Nephron (organoid): ENCODE results near the gene IKBKG.
"Not testable (repeated sequence)": the region's sequence is repeated elsewhere in the genome, so short reads cannot be mapped to it uniquely, and the experiment has no call there.

ENCODE experiments used
- H3K27ac Mint-ChIP-seq, 3 experiments: 2 replicates each; pipeline ENCODE4 v1.8.0; 2020; ENCODE audit warnings: mixed read lengths in 3 of 3, mild to moderate bottlenecking in 2 of 3, moderate library complexity in 1 of 3
- H3K27me3 Mint-ChIP-seq: 2 replicates; pipeline ENCODE4 v1.8.0; 2021; ENCODE audit warnings: low read depth, mild to moderate bottlenecking, moderate library complexity, mixed read lengths
- H3K36me3 Mint-ChIP-seq: 2 replicates; pipeline ENCODE4 v1.8.0; 2020; ENCODE audit warnings: low read depth, mixed read lengths
- H3K4me1 Mint-ChIP-seq: 2 replicates; pipeline ENCODE4 v1.8.0; 2020; ENCODE audit warnings: mixed read lengths
- H3K4me3 Mint-ChIP-seq, 3 experiments: 2 replicates each; pipeline ENCODE4 v1.8.0; 2020; ENCODE audit warnings: mild to moderate bottlenecking in 3 of 3, mixed read lengths in 3 of 3, moderate library complexity in 2 of 3
- H3K9me3 Mint-ChIP-seq: 2 replicates; pipeline ENCODE4 v1.8.0; 2020; ENCODE audit warnings: mixed read lengths
- CTCF ChIP-seq, 3 experiments: fragments of 200-600 bp; sonication (generic); IDR thresholded peaks; one replicate each; pipeline ENCODE4 v1.5.0; 2021; ENCODE audit warnings: antibody characterized with exemption in 3 of 3; ENCODE audit not compliant: unreplicated experiment in 3 of 3

Gene IKBKG

GRCh38 chrX:154602766-154603437 lies 55.5 kb downstream of the IKBKG start:
- H3K27me3 Mint-ChIP-seq = no peaks in the 10 kb centered on the region
- peaks cover 29% of the 10 kb centered on the region for H3K9me3 Mint-ChIP-seq
- no peak overlapping the region for H3K4me3 Mint-ChIP-seq
- no peaks in the 10 kb centered on the region for H3K36me3 Mint-ChIP-seq
- no peak for TF ChIP-seq CTCF (IDR thresholded peaks at IDR 0.05; ENCODE audit: unreplicated experiment in 3 of 3)
- H3K27ac Mint-ChIP-seq = no peak overlapping the region
- H3K4me1 Mint-ChIP-seq = no peaks in the 10 kb centered on the region

GRCh38 chrX:154603438-154604430 lies 56.3 kb downstream of the IKBKG start:
- Mint-ChIP-seq H3K4me3 (no peak overlapping the region), H3K27me3 (peaks cover 3% of the 10 kb centered on the region), H3K4me1 (no peaks in the 10 kb centered on the region), H3K9me3 (peaks cover 25% of the 10 kb centered on the region), H3K36me3 (no peaks in the 10 kb centered on the region), H3K27ac (no peak overlapping the region)
- TF ChIP-seq CTCF (IDR thresholded peaks at IDR 0.05; ENCODE audit: unreplicated experiment in 3 of 3) = no peak

- no peak overlapping the region for H3K27ac Mint-ChIP-seq
- peaks cover 3% of the 10 kb centered on the region for H3K27me3 Mint-ChIP-seq
- no peaks in the 10 kb centered on the region for H3K36me3 Mint-ChIP-seq
- H3K4me3 Mint-ChIP-seq = no peak overlapping the region
- TF ChIP-seq CTCF (IDR thresholded peaks at IDR 0.05; ENCODE audit: unreplicated experiment in 3 of 3) = no peak
- H3K4me1 Mint-ChIP-seq = no peaks in the 10 kb centered on the region
- H3K9me3 Mint-ChIP-seq = peaks cover 14% of the 10 kb centered on the region
Measured at GRCh38 chrX:154605566-154605965, 58.1 kb downstream of the IKBKG start.

- Mint-ChIP-seq H3K27ac (no peak overlapping the region), H3K9me3 (peaks cover 17% of the 10 kb centered on the region), H3K4me1 (no peaks in the 10 kb centered on the region), H3K27me3 (peaks cover 3% of the 10 kb centered on the region), H3K4me3 (no peak overlapping the region), H3K36me3 (no peaks in the 10 kb centered on the region)
- TF ChIP-seq CTCF (IDR thresholded peaks at IDR 0.05; ENCODE audit: unreplicated experiment in 3 of 3) = no peak
Measured at GRCh38 chrX:154607370-154607769, 60.0 kb downstream of the IKBKG start.

GRCh38 chrX:154607976-154608375 lies 60.6 kb downstream of the IKBKG start:
- H3K9me3 Mint-ChIP-seq = peaks cover 17% of the 10 kb centered on the region
- not testable (repeated sequence) for H3K27me3 Mint-ChIP-seq, H3K27ac Mint-ChIP-seq, H3K4me1 Mint-ChIP-seq, H3K4me3 Mint-ChIP-seq, H3K36me3 Mint-ChIP-seq

GRCh38 chrX:154608823-154609222 lies 61.4 kb downstream of the IKBKG start:
- peaks cover 15% of the 10 kb centered on the region for H3K9me3 Mint-ChIP-seq
- H3K27me3 Mint-ChIP-seq, H3K36me3 Mint-ChIP-seq, H3K27ac Mint-ChIP-seq, H3K4me3 Mint-ChIP-seq, H3K4me1 Mint-ChIP-seq: not testable (repeated sequence)

GRCh38 chrX:154611146-154611545 lies 63.7 kb downstream of the IKBKG start:
- H3K9me3 Mint-ChIP-seq, H3K27ac Mint-ChIP-seq, H3K4me1 Mint-ChIP-seq, H3K27me3 Mint-ChIP-seq, H3K4me3 Mint-ChIP-seq, H3K36me3 Mint-ChIP-seq: not testable (repeated sequence)

- not testable (repeated sequence) for H3K9me3 Mint-ChIP-seq, H3K27me3 Mint-ChIP-seq, H3K27ac Mint-ChIP-seq, H3K4me1 Mint-ChIP-seq, H3K4me3 Mint-ChIP-seq, H3K36me3 Mint-ChIP-seq
Measured at GRCh38 chrX:154613586-154613985, 66.2 kb downstream of the IKBKG start.
